ENCODE measurements around the gene SCFD1. TPM values are rescaled to one million over a fixed set of nuclear protein-coding genes. Genes with fewer than 3 reads are reported as not detected.

Gene SCFD1
- total and polyA plus RNA-seq, 3 experiments from 2014 or later, result 62.7 to 66.9 (median 63.8) TPM

DNA sequence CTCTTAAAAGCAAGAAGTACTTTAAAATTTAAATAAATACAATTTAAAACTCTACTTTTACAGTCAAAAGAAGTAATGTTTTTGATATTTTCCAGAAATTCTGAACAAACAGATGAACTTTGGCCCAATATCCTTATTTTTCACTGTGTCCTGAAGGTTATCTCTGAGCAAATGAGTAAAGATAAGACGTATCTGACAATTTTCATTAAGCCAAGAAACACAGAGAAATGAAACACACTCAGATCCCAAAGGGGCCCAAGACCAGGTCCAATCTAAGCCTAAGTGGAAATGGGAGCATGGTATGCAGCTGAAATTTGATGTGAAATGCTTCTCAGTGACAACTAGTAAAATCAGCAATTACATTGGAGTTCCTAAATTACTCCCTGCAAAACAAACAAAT is 146.7 kb downstream of the SCFD1 start:
- H3K27me3 ChIP-seq (ENCODE audit: insufficient read depth, low read length, poor library complexity, severe bottlenecking), result peaks cover 4% of the 10 kb centered on the region
- no peak overlapping the region for H3K27ac Mint-ChIP-seq
- no peaks in the 10 kb centered on the region for H3K36me3 Mint-ChIP-seq
- no peak for DNase-seq
- peaks cover 3 to 16% (median 5%) of the 10 kb centered on the region in 5 donors for H3K9me3 Mint-ChIP-seq
- POLR2A ChIA-PET, result no interaction called here
- H3K4me3 Mint-ChIP-seq, result no peak overlapping the region
- no peak overlapping the region for H3K4me3 ChIP-seq (ENCODE audit: low read length)
- H3K9me3 ChIP-seq (ENCODE audit: low read length), result no peaks in the 10 kb centered on the region
- no peaks in the 10 kb centered on the region for H3K4me1 ChIP-seq (ENCODE audit: insufficient read depth, low read length)
- peaks cover 11 to 48% of the 10 kb centered on the region in 2 donors for H3K27me3 Mint-ChIP-seq
- no peak overlapping the region for H3K27ac ChIP-seq (ENCODE audit: low read depth, low read length)
- CTCF ChIA-PET, result no interaction called here
- H3K4me1 Mint-ChIP-seq, result no peaks in the 10 kb centered on the region
- no peaks in the 10 kb centered on the region for H3K36me3 ChIP-seq (ENCODE audit: insufficient read depth, low read length)

DNA sequence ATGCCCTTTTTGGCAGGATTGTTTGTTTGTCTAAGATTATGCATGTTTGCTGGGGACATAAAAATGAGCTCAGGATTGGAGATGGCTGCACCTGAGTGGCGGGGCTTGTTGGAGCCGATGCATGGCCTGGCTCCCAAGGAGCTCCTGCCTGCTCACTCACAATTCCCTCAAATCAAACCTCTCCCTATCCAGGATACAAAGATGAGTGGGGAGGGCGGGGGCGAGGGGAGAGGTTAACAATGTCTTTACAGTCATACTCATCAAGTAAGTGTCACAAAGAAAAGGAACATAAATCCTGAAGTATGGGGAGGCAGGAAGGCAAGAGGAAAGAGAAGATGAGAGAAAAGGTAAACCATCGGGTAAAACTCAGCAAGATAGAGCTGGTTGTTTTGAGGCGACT is 148.3 kb downstream of the SCFD1 start:
- H3K4me3 Mint-ChIP-seq, result peak overlapping the region in 1 of 7 donors; percentile 54
- H3K4me3 ChIP-seq (ENCODE audit: low read length), result no peak overlapping the region
- CTCF ChIA-PET, result no interaction called here
- no peaks in the 10 kb centered on the region for H3K4me1 Mint-ChIP-seq
- no peaks in the 10 kb centered on the region for H3K36me3 Mint-ChIP-seq
- H3K27ac Mint-ChIP-seq, result no peak overlapping the region
- H3K36me3 ChIP-seq (ENCODE audit: insufficient read depth, low read length), result no peaks in the 10 kb centered on the region
- POLR2A ChIA-PET, result no interaction called here
- H3K9me3 ChIP-seq (ENCODE audit: low read length), result no peaks in the 10 kb centered on the region
- DNase-seq, result no peak
- no peak overlapping the region for H3K27ac ChIP-seq (ENCODE audit: low read depth, low read length)
- H3K4me1 ChIP-seq (ENCODE audit: insufficient read depth, low read length), result no peaks in the 10 kb centered on the region
- peaks cover 0 to 2% (median 0%) of the 10 kb centered on the region in 5 donors for H3K9me3 Mint-ChIP-seq
- peaks cover 4% of the 10 kb centered on the region for H3K27me3 ChIP-seq (ENCODE audit: insufficient read depth, low read length, poor library complexity, severe bottlenecking)
- peaks cover 6 to 37% of the 10 kb centered on the region in 2 donors for H3K27me3 Mint-ChIP-seq

DNA sequence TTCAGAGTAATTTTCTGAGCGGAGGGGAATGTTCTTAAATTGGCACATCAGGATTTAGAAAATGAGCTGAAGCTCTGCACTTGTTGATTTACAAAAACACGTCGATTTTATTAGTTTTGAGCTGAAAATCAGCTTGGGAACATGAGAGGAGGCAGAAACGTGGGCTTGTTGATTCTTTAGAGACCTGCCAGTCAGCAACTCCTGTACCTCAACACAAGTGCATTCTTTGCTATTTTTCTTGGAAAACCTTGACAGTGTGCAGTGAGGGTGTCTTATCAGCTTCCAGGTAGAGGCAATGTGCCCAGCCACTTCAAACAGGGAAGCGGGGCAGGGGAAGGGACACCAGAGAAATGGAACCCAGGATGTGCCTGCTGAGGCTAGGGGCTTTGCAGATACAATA is 149.5 kb downstream of the SCFD1 start:
- DNase-seq, result no peak
- Histone ChIP-seq H3K36me3 (ENCODE audit: insufficient read depth, low read length) (no peaks in the 10 kb centered on the region), H3K4me1 (ENCODE audit: insufficient read depth, low read length) (no peaks in the 10 kb centered on the region), H3K27ac (ENCODE audit: low read depth, low read length) (no peak overlapping the region), H3K9me3 (ENCODE audit: low read length) (no peaks in the 10 kb centered on the region), H3K27me3 (ENCODE audit: insufficient read depth, low read length, poor library complexity, severe bottlenecking) (peaks cover 4% of the 10 kb centered on the region), H3K4me3 (ENCODE audit: low read length) (no peak overlapping the region)
- CTCF ChIA-PET, result no interaction called here
- Mint-ChIP-seq H3K36me3 (no peaks in the 10 kb centered on the region), H3K9me3 (no peaks in the 10 kb centered on the region), H3K27ac (no peak overlapping the region), H3K27me3 (peaks cover 6 to 38% of the 10 kb centered on the region in 2 donors), H3K4me1 (no peaks in the 10 kb centered on the region), H3K4me3 (no peak overlapping the region)
- POLR2A ChIA-PET, result no interaction called here

DNA sequence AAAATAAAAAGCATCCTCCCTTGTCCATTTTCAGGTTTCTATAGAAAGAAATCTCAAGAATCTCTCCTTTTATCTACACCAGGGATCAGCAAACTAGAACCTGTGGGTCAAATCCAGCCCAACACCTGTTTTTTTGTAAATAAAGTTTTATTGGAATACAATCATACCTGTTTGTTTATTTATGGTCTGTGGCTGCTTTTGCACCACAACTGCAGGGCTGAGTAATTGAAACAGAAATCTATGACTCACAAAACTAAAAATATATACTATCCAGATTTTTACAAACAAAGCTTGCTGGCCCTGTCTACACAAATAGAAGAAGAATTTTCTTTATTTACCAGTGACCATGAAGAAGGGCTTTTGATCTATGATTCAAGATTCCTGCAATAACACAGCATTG is 157.1 kb downstream of the SCFD1 start:
- POLR2A ChIA-PET, result no interaction called here
- H3K36me3 Mint-ChIP-seq, result no peaks in the 10 kb centered on the region

More for the DNA sequence above, 157.1 kb downstream of the SCFD1 start:
- Histone ChIP-seq H3K27ac (ENCODE audit: low read depth, low read length) (no peak overlapping the region), H3K4me3 (ENCODE audit: low read length) (no peak overlapping the region), H3K4me1 (ENCODE audit: insufficient read depth, low read length) (no peaks in the 10 kb centered on the region), H3K27me3 (ENCODE audit: insufficient read depth, low read length, poor library complexity, severe bottlenecking) (no peaks in the 10 kb centered on the region), H3K9me3 (ENCODE audit: low read length) (no peaks in the 10 kb centered on the region), H3K36me3 (ENCODE audit: insufficient read depth, low read length) (no peaks in the 10 kb centered on the region)
- H3K4me3 Mint-ChIP-seq, result no peak overlapping the region
- H3K27ac Mint-ChIP-seq, result no peak overlapping the region
- peaks cover 0 to 5% (median 0%) of the 10 kb centered on the region in 5 donors for H3K9me3 Mint-ChIP-seq
- CTCF ChIA-PET, result no interaction called here
- DNase-seq, result no peak
- H3K27me3 Mint-ChIP-seq, result peaks cover 7 to 32% of the 10 kb centered on the region in 2 donors
- H3K4me1 Mint-ChIP-seq, result no peaks in the 10 kb centered on the region

Other genes with a start within 250 kb of the SCFD1 start
- 10 to 100 TPM; 17.3 to 19.1 TPM for gene G2E3, start 63.2 kb upstream of the SCFD1 start, total RNA-seq
- 18.2 TPM for gene G2E3, start 63.2 kb upstream of the SCFD1 start, polyA plus RNA-seq